HG02938 (cell line): ENCODE results near the gene RALGPS1.

Experiments
- ATAC-seq: cut with Tn5 transposase; IDR thresholded peaks from one replicate; pipeline ENCODE4 v1.9.1; 2021; ENCODE audit warnings: mild to moderate bottlenecking, moderate library complexity; ENCODE audit not compliant: unreplicated experiment

RALGPS1 gene

GRCh38 chr9:127075624-127076372, 161.2 kb downstream of the RALGPS1 start:
- ATAC-seq: no peak

- no peak for ATAC-seq
Observed at GRCh38 chr9:127076860-127077643, 162.5 kb downstream of the RALGPS1 start.

GRCh38 chr9:127077644-127077946, 163.0 kb downstream of the RALGPS1 start:
- ATAC-seq: no peak

GRCh38 chr9:127078336-127078735, 163.8 kb downstream of the RALGPS1 start:
- no peak for ATAC-seq

- ATAC-seq: no peak
Observed at GRCh38 chr9:127078988-127079387, 164.4 kb downstream of the RALGPS1 start.

GRCh38 chr9:127079446-127080140, 165.0 kb downstream of the RALGPS1 start:
- ATAC-seq: no peak

GRCh38 chr9:127081250-127082185, 166.9 kb downstream of the RALGPS1 start:
- ATAC-seq: no peak

GRCh38 chr9:127083138-127083980, 168.8 kb downstream of the RALGPS1 start:
- no peak for ATAC-seq

- no peak for ATAC-seq
Observed at GRCh38 chr9:127084076-127085039, 169.8 kb downstream of the RALGPS1 start.

- ATAC-seq: no peak
Observed at GRCh38 chr9:127085186-127085585, 170.6 kb downstream of the RALGPS1 start.

GRCh38 chr9:127086771-127087170, 172.2 kb downstream of the RALGPS1 start:
- no peak for ATAC-seq

GRCh38 chr9:127087411-127087810, 172.8 kb downstream of the RALGPS1 start:
- ATAC-seq: no peak

- ATAC-seq: no peak
Observed at GRCh38 chr9:127087836-127088235, 173.3 kb downstream of the RALGPS1 start.

GRCh38 chr9:127088724-127089615, 174.4 kb downstream of the RALGPS1 start:
- no peak for ATAC-seq

- no peak for ATAC-seq
Observed at GRCh38 chr9:127089631-127090081, 175.1 kb downstream of the RALGPS1 start.

GRCh38 chr9:127090341-127090985, 175.9 kb downstream of the RALGPS1 start:
- ATAC-seq: no peak

GRCh38 chr9:127091526-127091925, 176.9 kb downstream of the RALGPS1 start:
- no peak for ATAC-seq
